Activated naive CD4-positive, alpha-beta T cell (primary cell): Measurements from ENCODE around the gene MLC1.
"Not testable (repeated sequence)": the region's sequence is repeated elsewhere in the genome, so short reads cannot be mapped to it uniquely, and the experiment has no call there.

Experiments
- DNase-seq, 4 experiments: peaks; one replicate each; lab custom pipeline; 2025; lab: John Stamatoyannopoulos, UW

Gene MLC1

GRCh38 chr22:50102946-50103345, 17.7 kb upstream of the MLC1 start:
- no peak for DNase-seq

- no peak for DNase-seq
These were observed 16.8 kb upstream of the MLC1 start for GRCh38 chr22:50101870-50102565.

- DNase-seq = no peak
These were observed 12.8 kb upstream of the MLC1 start for GRCh38 chr22:50098052-50098451.

- DNase-seq = no peak
These were observed 7.1 kb upstream of the MLC1 start for GRCh38 chr22:50092342-50092741.

GRCh38 chr22:50091092-50091768, 6.0 kb upstream of the MLC1 start:
- DNase-seq = no peak

GRCh38 chr22:50090412-50090714, 5.1 kb upstream of the MLC1 start:
- no peak for DNase-seq

- no peak for DNase-seq
These were observed 4.6 kb upstream of the MLC1 start, which contains the start of gene MOV10L1 for GRCh38 chr22:50089682-50090411. Gene MOV10L1 (plus strand): TSS chr22:50090006. CDS start chr22:50090089, 83 bp downstream.

GRCh38 chr22:50089231-50089630, 4.0 kb upstream of the MLC1 start:
- DNase-seq = no peak

GRCh38 chr22:50088096-50088495, 2.9 kb upstream of the MLC1 start:
- DNase-seq = no peak

GRCh38 chr22:50087646-50088045, 2.4 kb upstream of the MLC1 start:
- no peak for DNase-seq

GRCh38 chr22:50086975-50087374, 1.7 kb upstream of the MLC1 start:
- not testable (repeated sequence) for DNase-seq

GRCh38 chr22:50086526-50086925, 1.3 kb upstream of the MLC1 start:
- no peak for DNase-seq

GRCh38 chr22:50084614-50085021, 608 bp downstream of the MLC1 start:
- no peak for DNase-seq

GRCh38 chr22:50084080-50084477, 1.1 kb downstream of the MLC1 start:
- DNase-seq = no peak

- no peak for DNase-seq
These were observed 1.7 kb downstream of the MLC1 start for GRCh38 chr22:50083462-50084079.

- DNase-seq = no peak
These were observed 2.2 kb downstream of the MLC1 start for GRCh38 chr22:50082961-50083461.

GRCh38 chr22:50082197-50082715, 3.0 kb downstream of the MLC1 start:
- no peak for DNase-seq

GRCh38 chr22:50081426-50082196, 3.6 kb downstream of the MLC1 start:
- no peak for DNase-seq

GRCh38 chr22:50080077-50080465, 5.2 kb downstream of the MLC1 start:
- no peak for DNase-seq

GRCh38 chr22:50078761-50079160, 6.5 kb downstream of the MLC1 start:
- no peak for DNase-seq

GRCh38 chr22:50078246-50078645, 7.0 kb downstream of the MLC1 start:
- no peak for DNase-seq
